GM19452 (cell line): Measurements from ENCODE around the gene UCN.
"Not testable (repeated sequence)": the region's sequence is repeated elsewhere in the genome, so short reads cannot be mapped to it uniquely, and the experiment has no call there.

Experiments used
- ATAC-seq: cut with Tn5 transposase; IDR thresholded peaks from one replicate; pipeline ENCODE4 v1.9.1; 2021; ENCODE audit not compliant: unreplicated experiment

UCN gene

GRCh38 chr2:27315122-27315521 lies 6.9 kb upstream of the UCN start:
- no peak for ATAC-seq

GRCh38 chr2:27314709-27315108 lies 6.5 kb upstream of the UCN start:
- ATAC-seq: no peak

- ATAC-seq: no peak
These were observed 5.8 kb upstream of the UCN start for GRCh38 chr2:27313882-27314645.

- no peak for ATAC-seq
These were observed 3.9 kb upstream of the UCN start for GRCh38 chr2:27312152-27312551.

DNA sequence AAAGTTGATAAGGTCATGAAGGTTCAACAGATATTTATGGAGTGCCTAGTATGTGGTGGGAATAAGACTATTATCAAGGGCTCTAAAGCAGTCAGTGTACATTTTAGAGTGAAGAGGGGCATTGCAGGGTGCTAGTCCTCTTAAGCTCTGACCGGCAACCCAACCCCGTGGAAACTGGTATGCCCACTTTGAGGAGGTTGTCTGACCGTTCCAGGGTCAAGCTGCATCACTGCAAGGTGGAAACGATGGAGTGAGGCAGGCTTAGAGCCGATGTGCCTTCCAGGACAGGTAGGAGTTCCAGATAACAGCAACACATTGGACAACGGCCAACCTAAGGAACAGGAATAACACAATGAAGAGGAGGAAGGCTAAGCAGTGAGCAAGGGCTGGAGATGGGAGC lies 1.4 kb upstream of the UCN start:
- no peak for ATAC-seq

GRCh38 chr2:27307545-27308358 lies 493 bp downstream of the UCN start:
- ATAC-seq: no peak

DNA sequence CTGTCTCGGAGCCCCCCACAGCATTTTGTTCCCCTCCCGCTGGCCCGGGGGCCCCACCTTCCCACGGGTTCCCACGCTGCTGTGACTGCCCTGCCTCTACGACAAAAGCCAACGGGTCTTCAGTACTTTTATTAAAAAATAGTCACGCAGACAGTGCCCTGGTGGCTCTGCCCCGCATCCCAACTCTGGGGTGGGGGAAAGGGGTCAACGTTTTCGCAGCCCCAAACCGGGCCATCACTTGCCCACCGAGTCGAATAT lies 1.0 kb downstream of the UCN start:
- ATAC-seq: no peak

- no peak for ATAC-seq
These were observed 1.5 kb downstream of the UCN start for GRCh38 chr2:27306573-27307286.

GRCh38 chr2:27306136-27306535 lies 2.1 kb downstream of the UCN start:
- ATAC-seq: no peak

GRCh38 chr2:27305516-27305915 lies 2.7 kb downstream of the UCN start:
- no peak for ATAC-seq

GRCh38 chr2:27304488-27305240 lies 3.6 kb downstream of the UCN start:
- ATAC-seq: no peak

GRCh38 chr2:27303093-27304025 lies 4.9 kb downstream of the UCN start:
- ATAC-seq: no peak

DNA sequence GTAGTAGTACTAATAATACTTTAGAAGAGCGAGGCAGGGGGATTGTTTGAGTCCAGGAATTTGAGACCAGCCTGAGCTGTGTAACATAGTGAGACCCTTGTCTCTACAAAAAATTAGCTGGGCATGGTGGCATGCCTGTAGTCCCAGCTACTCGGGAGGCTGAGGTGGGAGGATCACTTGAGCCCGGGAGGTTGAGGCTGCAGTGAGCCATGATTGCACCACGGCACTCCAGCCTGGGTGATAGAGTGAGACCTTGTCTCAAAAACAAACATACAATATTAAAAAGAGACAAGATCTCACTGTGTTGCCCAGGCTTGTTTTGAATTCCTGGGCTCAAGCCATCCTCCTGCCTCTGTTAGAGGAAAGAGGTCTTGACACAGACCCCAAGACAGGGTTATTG lies 7.6 kb downstream of the UCN start:
- not testable (repeated sequence) for ATAC-seq

DNA sequence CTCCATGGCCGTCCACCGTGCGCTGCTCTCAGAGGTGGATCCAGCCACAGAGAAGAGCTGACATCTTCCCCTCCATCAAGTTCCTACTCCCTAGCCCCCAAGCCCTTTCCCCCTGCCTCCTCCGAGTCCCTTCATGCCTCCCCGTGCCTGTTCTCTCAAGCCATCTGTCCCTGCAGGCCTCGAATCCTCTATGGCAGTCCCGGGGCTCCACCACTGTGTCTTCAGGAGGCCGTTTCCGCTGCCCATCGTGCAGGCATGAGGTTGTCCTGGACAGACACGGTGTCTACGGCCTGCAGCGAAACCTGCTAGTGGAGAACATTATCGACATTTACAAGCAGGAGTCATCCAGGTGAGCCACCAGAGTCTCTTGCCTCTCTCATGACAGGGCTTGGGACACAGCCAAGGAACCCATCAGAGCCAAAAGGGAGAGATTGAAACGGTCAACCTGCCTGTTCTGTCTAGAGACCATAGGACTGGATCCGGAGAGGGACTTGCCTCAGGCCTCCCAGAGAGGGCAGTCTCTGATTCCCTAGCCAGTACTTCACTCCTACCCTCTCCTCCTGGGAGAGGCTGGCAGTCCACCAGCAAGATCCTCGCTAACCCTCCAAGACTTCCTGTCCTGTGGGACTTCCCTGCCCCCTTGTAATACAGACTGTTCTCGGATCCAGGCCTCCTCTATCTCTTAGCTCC lies 9.7 kb downstream of the UCN start:
- no peak for ATAC-seq

GRCh38 chr2:27297195-27297594 lies 11.1 kb downstream of the UCN start:
- ATAC-seq: no peak

DNA sequence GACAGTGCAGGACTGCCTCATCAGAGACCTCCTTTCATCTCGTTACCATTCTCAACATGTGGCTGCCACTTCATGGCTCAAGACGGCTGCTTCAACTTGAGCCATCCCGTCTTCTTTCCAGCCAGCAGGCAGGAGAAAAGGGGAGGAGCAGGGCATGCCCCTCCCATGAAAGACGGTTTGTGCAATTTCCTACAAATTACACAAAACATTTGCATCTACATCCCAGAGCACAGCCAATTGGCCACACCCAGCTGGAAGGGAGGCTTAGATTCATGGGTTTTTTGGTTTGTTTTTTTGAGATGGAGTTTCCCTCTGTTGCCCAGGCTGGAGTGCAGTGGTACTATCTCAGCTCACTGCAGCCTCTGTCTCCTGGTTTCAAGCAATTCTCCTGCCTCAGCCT lies 11.8 kb downstream of the UCN start:
- no peak for ATAC-seq

DNA sequence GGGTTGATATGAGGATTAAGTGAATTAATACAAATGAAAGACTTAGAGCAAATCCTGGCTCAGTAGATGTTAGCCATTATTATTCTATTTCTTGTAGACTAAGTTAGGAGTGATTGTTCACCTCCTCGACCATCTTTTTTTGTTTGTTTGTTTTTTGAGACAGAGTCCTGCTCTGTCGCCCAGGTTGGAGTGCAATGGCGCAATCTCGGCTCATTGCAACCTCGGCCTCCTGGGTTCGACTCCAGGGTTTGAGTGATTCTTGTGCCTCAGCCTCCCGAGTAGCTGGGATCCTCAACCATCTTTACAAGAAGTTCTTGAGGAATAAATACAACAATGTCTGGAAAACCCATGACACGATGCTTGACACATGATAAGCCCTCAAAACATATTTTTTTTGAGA lies 13.3 kb downstream of the UCN start:
- no peak for ATAC-seq

DNA sequence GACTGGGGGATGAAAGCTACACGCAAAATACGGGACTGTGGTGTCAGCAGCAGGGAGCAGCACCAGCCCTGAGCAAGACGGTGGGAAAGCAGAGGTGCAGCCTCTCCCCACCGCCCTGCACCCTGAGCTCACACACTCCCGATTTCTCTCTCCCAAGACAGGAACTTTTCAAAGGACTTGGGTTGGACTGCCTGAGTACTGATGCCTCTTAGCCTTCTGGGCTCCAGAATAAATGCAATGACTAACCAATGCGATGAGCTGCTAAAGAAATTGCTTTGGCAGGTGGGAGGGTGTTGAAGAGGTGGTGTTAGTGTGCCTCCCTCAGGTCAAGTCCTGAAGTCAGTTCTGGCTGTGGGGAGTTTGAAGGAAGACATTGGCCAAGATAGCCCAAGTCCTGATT lies 16.4 kb downstream of the UCN start:
- no peak for ATAC-seq

DNA sequence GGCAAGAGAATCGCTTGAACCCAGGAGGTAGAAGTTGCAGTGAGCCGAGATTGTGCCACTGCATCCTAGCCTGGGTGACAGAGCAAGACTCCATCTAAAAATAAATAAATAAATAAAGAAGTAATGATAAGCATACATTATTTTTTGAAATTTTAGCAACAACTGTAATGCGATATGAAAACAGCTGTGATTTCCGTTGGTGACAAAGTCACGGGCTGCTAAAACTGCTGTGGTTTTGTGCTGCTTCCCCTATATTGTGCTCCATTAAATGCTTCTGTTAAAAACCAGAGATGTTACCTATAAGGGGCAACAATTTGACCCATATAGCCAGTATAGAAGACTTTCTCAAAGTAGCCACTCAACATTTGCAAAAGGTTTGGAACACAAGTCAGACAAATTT lies 17.7 kb downstream of the UCN start:
- ATAC-seq: no peak

DNA sequence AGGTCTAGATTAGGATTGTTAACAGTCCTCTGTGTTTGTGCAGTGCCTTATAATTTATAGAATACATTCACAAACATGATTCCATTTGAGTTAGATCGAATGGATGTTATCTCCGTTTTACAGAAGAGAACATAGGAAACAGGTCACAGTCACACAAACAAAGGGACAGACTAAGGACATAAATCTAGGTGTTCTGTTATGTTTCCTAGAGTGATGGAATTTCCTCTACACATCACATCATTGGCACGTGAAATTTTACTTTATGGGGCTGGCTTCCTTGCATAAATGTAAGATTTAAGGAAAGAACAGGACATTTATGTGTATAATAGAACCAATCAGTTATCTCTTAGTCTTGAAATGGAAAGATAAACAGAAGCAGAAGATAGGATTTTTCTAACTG lies 19.6 kb downstream of the UCN start:
- no peak for ATAC-seq
